NCI-H510A (cell line): ENCODE data around the gene SBF2.

ENCODE experiments used
- DNase-seq: peaks from one replicate; lab custom pipeline; 2025; lab: John Stamatoyannopoulos, UW

Gene SBF2

DNA sequence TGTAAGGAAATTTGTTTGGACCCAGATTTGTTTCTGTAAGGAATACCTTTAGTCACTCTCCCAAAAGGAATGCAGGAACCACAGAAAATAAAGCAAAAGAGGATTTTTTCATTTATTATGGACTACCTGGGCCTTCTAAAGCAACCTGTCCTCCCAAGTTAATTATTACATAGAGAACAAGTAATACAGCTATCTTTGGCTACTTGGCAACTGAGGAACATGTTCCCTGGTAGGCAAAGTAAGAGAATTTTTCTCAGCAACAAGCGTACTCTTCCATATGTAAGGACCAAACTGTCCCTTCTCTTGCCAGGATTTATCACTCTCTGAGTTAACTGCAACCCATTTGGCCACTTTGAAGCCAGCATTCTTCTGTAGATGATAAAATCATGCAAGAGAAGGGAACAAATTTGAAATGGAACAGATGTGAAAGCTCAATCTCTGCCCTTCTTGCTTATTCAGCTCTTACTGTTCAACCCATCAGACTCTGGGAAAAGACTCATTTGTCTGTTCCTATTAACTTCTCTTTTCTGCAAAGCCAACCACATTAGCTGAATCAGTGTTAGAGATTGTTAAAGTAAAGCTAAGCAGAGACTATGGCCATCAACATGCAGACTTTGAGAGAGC lies 440.0 kb downstream of the SBF2 start:
- DNase-seq, result no peak

DNA sequence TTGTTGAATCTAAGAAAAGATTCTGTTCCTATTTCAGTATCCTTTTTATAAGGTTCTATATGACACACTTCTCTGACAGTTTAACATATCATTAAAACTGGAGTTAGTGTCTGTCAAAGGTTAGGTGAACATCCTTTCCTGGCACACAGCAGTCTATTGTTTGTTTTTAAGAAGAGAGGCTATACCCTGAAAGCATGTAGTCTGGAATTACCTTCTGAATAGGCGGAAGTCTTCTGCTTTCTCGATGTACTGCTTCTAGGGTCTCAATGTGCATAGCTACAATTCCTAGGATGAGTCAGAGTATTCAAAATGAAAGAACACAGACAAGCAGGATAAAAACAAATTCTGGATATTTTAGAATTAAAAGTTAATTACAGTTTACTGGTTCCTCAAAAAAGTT lies 441.6 kb downstream of the SBF2 start:
- no peak for DNase-seq

DNA sequence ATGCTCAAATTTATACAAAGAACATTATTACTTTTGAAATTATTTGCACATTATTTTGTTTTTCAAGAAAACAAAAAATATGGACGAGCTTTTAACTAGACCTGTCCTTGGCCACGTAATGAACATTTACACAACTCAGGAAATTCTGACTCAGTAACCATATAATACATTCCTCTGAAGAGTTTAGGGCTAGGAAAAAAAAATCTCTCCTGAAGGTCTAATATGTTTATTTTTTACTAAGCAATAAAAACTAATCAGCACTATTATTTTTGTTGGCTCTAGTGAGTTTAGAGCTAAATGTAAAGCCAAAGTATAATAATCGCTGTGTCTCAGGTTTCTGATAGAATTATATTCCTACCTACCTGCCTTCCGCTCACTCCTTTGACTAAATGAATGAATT lies 442.7 kb downstream of the SBF2 start:
- DNase-seq, result no peak

DNA sequence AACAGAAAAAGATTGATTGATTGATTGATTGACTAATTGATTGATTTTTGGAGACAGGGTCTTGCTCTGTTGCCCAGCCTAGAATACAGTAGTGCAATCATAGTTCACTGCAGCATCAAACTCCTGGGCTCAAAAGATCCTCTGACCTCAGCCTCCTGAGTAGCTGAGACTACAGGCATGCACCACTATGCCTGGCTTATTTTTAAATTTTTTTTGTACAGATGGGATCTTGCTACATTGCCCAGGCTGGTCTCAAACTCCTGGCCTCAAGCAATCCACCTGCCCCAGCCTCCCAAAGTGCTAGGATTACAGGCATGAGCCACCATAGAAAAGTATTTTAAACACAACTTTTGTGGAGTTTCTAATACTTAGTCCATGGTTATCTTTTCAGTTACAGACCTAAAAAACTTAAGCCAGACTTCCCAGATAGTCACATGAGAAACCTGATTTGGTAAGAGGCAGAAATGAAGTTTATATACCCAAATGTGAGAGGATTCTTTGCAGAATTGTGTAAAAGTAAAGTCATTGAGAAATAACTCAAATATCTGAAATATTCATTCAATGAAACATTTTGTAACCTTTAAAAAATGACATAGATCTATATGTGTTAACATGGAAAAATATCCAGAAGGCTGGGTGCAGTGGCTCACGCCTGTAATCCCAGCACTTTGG lies 443.7 kb downstream of the SBF2 start:
- no peak for DNase-seq

DNA sequence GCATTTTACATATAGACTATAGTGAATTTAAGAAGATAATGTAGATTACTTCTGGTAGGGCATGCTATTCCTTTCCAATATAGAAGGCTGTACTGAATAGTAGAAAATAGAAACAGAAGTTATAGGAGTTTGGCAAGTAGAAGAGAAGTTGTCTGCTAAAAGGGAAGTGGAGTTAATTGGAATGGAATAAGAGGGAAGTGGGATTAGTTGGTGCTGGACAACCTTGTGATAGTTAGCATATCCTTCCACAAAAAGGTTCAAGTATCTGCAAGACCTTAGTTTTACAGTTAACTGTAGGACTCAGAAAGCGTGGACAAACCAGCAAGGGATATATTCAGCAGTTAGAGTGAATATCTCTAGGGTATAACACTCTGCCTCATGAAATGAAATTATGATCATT lies 444.6 kb downstream of the SBF2 start:
- no peak for DNase-seq

DNA sequence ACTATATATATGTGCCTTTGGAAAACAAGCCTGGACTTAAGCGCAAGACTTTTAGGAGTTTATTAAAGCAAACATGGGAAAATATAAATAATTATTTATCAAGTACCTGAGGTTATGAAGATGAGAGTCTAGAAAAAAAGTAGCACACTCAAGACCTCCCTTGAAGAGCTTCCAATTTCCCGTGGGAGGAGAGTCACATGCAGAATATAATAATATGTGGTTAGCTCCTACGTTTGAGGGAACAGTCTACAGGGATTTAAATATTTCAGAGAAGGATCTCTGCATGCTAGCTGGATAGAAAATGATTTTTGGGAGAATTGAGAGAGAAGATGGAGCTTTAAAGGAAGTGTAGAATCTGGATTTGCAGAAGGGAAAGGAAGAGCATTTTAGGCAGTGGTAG lies 446.4 kb downstream of the SBF2 start:
- no peak for DNase-seq

DNA sequence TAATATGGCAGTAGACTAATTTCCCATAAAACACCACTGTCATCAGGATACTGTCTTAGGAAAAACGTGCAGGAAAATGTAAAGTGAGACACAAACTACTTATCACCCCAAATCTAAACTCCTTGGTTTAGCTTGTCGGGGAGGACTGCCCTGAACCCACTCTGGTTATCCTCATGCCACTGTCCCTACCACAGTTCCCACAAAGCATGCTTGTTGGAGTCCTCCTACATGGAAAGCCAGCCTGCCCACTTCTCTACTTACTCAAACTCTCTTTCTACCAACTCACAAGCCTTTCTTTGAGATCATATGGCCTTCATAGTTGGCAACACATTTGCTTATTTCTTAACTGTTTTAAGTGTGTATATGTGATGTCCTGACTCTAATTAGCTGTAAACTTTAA lies 451.1 kb downstream of the SBF2 start:
- DNase-seq, result no peak

DNA sequence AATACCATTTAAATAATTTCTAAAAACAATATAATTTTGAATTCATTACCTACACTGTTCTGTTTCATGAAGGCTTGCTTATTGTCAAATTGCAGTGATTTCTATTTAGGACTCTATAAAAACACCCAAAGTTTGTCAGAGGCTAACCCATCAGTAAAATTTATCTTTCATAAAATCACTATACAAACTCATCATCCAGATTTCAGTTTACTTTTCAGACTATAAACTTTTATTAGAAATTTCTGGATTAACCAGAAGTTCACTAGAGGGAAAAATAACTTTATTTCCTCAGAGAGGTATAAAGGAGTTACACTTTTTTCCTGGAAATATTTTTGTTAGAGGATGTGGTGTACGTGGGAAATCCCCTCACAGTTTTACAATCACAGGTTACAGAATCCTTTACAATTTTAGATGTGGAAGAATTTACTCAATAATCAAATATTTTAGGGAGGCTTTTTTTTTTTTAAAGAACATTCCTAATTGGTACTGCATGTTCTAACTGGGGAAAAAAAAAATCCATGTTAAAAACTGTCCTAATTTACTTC lies 453.5 kb downstream of the SBF2 start:
- DNase-seq, result no peak

DNA sequence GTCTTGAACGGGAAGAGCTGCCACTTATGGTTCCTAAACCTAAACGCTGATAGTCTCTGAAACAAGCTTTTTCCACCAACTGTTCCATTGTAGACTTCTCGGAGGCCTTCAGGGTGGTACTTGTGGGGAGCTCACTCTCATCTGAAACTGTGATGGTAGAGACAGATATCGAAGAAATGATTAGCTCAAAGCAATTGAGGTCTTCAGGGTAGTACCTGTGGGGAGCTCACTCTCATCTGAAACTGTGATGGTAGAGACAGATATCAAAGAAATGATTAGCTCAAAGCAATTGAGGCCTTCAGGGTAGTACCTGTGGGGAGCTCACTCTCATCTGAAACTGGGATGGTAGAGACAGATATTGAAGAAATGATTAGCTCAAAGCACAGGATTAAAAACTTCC lies 454.5 kb downstream of the SBF2 start:
- DNase-seq, result no peak

DNA sequence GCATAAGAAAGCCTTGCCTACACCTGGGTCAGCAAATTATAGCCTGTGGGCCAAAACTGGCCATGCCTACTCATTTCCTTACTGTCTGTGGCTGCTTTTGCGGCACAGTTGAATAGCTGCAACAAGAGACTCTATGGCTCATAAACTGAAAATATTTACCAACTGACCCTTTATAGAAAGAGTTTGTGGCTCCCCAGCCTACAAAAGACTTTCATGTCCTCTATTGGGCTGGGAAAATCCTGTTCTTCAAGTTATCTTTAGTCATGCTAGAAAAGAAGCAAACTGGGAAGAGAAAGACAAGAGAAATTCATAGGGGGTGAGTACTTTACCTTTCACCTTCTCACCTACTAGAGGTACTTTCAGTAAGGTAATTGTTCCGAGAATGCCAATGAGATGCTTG lies 455.1 kb downstream of the SBF2 start:
- DNase-seq, result no peak

DNA sequence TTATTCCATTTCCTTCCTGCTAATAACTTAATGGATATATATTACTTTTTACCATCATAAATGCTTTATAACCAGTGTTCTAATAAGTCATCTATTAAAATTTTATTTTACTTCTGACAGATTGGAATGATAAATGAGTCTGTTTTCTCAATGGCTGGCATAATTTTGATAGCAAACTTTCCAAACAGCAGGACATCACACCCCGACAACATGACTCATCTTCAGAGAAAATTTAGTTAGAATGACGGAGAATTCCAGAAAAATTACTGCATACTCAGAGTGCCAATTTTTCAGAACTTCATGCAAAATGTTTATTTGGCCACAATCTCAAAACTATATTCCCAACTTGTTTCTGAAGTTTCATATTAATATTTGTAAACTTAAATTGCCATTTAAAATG lies 455.8 kb downstream of the SBF2 start:
- DNase-seq, result no peak

DNA sequence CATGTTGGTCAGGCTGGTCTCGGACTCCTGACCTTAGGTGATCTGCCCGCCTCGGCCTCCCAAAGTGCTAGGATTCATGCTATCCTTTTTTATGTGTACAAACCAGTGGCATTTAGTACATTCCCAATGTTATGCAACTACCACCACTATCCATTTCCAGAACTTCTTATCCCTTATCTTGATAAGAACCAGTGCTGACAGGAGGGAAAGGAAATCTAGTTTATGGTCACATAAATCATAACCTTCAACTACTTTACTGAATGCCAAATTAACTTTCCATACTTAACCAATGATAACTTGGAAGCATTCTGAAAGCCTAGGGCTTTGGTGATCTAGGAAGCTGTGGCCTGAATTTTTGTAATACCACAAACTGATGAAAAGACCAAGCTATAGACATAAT lies 459.7 kb downstream of the SBF2 start:
- no peak for DNase-seq

DNA sequence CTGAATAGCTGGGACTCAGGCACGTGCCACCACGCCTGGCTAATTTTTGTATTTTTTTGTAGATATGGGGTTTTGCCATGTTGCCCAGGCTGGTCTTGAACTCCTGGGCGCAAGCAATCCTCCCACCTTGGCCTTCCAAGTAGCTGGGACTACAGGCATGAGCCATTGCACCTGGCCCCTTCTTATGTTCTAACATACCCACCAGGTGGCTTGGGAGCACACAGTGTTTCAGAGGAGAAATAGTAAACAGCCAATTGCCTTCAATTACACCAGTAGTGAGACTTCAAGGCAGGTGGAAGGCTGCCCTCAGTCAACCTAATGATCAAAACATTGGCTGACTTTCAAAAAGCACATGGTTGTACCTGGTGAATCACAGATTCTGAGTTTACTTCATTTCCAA lies 462.9 kb downstream of the SBF2 start:
- DNase-seq, result no peak

DNA sequence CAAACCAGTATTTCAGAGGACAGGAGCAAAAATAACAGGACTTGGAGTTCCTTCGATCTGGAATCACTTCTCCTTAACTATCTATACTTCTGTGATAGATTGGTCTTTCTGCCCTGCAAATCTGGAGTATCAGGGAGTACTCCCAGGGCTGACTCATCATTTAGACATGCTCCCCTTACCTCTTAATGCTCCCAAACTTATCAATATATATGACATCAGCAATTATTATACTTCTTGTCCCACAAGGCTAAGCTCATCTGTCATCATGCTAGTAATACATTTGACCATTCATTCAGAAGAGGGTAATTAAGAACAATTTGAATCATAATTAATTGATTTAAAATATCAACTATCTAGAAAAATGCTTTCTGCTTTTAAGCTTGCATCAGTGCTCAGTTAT lies 466.3 kb downstream of the SBF2 start:
- no peak for DNase-seq

DNA sequence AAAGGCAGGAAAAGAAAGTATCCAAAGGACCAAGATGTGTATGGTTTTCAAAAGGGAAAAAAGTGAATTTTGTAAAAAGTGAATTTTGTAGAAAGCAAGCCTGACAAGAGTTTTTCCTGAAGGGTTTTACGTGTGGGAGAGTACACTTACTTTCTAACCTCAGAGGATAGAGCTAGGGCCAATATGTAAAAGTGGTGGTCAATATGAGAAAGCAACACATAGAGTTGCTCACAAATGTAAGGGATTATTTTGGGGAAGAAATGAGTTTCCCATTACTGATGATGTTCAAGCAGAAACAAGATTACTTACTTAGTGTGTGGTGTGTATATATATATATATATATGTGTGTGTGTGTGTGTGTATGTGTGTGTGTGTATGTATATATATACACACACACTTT lies 467.6 kb downstream of the SBF2 start:
- no peak for DNase-seq

DNA sequence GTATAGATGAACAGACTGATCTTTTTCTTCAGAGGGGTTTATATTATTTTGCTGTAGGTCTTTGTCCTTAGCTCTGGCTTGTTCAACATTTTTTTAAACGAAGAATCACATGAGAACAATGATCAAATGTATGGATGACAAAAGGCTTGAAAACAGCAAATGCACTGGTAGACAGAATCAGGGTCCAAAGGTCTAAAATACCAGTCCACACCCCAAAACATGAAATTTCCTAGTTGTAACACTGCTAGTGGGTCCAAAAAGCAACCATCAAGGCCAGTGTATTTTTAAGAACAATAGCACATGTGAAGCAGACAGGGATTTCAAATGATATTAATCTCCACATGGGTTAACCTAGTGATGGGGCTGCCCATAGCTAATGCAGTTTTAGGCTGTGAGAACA lies 468.1 kb downstream of the SBF2 start:
- DNase-seq, result no peak

DNA sequence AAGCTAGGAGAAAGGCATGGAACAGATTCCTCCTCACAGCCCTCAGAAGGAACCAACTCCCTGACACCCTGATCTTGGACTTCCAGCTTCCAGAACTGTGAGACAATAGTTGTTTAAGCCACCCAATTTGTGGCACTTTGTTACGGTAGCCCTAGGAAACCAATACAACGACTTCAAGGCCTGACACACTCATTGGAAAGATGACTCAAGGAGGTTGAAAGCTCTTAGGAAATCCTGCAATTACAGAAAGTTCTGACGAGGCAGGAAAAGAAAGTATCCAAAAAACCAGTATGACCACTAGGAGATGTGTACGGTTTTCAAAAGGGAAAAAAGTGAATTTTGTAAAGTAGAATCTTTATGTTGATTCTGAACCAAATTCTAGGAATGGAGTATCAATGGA lies 468.7 kb downstream of the SBF2 start:
- DNase-seq, result no peak

DNA sequence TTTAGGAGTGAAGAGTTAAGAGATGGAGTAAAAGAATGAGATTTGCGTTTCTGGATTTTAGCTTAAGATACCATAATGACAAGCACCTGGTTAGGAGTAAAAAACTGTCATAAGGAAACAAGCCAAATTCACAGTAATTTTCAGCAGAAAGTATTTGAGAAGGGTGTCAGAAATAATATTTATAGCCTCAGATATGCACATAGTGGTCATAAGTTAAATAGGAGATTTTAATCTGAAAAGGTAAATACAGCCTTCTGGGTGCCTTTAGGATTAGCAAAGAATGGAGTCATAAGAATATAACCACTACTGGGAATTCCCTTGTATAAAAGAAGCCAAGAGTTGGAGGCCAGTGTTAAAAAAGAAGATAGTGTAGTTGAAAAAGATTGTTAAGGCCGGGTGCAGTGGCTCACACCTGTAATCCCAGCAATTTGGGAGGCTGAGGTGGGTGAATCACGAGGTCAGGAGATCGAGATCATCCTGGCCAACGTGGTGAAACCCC lies 470.1 kb downstream of the SBF2 start:
- no peak for DNase-seq

DNA sequence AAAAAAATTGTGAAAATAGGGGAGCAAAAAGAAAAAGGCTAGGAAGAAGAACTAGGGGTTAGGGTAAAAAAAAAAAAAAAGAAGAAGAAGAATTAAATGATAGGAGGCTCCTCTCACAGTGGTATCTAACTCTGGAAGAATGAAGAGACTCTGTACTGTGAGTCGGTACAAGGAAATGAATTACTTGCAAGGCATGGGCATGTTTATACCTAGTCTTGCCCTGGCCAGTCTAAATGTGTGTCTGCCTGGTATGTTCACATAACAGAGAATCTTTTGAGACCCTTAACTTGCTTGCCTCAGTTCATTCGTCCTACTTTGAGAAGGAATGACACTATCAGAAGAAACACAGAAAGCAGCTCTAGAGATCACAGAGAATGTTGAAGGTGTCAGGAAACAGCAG lies 470.6 kb downstream of the SBF2 start:
- no peak for DNase-seq

DNA sequence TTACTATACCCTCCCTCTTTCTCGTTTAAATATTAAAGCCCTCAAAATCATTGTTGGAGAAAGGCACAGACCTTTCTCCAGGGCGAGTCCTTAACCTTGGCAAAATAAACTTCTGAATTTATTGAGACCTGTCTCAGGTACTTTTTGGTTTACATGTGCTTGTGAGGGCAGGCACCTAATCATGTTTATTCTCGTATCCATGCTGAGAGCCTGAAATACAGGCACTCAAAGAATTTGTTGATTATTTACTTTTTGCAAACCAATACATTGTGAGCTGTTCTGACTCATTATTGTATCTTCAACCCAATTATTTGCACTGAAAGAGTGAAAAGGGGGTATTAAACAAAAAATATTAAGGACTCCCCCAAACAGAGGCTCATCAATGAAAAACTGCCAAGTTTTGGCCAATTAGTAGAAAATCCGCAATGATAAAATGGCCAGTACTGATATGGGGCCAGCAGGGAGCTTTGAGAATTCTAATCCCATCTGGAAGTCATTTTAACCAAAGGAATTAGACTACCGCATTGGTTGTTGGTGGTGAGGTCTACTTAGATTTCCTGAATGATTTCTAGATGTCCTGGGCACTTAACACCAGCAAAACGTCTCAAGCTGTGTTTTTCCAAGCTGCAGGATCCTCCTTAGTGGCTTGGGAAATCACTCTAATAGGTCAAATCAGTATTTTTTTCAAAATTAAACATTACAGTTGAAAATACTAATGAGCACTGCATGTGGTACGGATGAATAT lies 472.8 kb downstream of the SBF2 start:
- no peak for DNase-seq

DNA sequence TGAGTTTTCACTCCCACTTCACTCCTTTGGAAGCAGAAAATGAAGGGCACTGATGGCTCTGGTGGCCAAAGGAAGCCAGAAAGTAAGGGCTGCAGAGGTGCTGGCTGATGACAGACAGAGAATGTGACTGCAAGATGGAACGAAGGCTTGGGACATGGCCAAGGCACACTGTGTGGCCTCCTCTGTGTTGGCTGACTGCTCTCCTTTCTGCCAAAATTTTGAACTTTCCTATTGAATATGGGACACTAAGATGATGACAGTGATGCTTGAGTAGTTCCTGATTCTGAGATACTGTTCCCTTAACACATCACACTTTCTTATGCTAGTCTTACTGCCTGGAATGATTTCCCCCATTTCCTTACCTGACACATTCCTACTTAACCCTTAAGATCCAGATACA lies 473.8 kb downstream of the SBF2 start:
- no peak for DNase-seq

DNA sequence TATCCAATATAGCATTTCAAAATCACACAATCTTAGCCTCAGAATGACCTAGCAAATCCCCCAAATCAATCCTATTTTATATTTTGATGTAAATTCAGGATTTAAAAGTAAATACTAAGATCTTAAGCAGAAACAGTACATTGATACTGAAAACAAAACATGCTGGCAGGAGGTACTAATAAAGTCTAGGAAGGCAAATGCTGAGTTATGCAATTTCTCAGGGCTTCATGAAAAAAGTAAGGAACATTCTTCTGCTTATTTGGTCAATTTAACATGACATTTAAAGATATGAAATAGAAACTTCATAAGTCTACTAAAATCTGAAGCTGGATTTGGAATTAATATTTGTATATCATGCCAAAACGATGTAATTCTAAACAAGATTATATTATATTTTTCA lies 476.8 kb downstream of the SBF2 start:
- DNase-seq, result no peak

DNA sequence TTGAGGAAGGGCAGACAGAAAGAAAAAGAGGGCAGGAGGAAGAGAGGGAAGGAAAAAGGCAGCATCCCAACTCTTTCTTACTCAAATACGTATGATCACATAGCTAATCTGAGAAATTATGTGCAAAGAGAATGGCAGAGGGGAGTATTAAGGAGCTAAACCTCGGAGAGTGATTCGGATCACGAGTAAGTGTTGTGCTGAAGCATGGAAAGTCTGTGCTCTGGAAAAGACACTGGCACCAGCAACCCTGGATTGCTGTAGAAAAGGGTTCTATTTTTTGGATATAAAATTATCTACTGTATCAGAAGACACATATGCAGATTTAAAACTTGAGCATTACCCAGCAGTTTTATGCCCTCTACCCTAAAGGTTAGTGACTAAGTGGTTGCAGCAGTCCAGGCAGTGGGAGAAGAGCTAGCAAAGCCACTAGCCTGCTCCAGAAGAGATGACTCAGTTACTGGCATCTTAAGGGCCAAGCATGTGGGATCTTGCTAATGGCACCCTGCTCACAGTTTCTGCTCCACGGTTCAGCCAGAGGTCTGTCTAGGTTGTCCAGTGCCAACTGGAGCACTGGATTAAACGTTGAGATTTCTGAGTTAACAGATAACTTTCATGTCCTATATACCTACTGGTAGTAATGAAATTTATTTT lies 478.4 kb downstream of the SBF2 start:
- no peak for DNase-seq
